ENCODE measurements around the gene SRXN1.
"Not testable (repeated sequence)": the region's sequence is repeated elsewhere in the genome, so short reads cannot be mapped to it uniquely, and the experiment has no call there.

The SRXN1 gene

DNA sequence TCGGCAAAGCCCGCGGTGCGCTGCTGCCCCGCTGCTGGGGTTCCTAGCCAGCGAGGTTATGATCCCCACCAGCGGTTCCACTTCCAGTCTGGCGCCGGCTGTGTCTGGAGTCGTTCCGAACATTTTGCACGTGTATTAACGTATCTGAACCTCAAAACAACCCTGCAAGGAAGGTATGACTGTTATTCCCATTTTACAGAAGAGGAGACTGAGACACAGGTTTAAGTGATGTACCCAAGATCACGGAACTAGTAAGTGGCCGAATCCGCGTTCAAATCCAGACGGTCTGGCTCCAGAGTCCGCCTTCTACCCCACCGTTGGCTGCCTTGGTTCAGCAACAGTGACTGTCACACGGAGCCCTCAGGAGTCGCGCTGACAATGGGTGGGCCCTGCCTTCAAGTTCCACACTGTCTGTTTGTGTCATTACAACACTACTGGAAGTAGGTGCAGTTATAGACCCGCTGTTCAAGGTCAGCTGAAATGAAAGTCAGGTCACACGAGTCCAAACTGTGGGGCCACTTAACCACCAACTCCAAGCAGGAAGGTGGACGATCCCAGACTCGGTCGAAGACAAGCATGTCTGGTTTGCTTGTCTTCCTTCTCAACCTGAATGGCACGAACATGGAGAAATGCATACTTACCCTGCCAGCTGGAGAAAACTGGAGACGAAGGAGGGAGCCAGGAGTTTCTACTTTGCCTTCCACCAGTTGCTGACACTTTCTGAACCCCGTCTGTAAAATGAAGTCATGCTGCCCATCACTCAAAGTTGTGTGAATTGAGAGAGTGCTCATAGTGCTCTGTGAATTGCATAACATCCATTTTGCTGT lies 803 bp upstream of the SRXN1 start:
- DNase-seq = no peak

DNA sequence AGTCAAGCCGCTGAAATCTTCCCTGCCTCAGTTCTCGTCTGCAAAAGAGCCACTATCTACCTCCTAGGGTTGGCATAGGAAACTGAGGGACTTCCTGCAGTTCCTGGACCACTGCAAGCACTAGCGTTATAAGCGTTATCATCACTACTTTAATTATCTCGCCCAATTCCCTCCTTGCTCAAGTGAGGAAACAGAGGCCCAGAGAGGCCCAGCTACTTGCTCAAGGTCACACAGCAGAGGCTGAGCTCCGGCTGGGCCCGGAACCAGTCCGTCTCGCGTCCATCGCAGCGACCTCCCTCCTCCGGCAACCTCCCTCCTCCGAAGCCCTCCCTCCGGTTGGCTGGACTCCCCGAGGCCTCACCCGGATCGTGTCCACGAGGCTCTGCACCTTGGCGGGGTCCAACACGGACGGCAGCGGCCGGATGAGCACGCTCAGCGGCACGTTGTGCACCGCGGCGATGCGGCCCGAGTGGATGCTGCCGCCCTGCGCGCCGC lies 338 bp downstream of the SRXN1 start:
- DNase-seq = peak; percentile 53

DNA sequence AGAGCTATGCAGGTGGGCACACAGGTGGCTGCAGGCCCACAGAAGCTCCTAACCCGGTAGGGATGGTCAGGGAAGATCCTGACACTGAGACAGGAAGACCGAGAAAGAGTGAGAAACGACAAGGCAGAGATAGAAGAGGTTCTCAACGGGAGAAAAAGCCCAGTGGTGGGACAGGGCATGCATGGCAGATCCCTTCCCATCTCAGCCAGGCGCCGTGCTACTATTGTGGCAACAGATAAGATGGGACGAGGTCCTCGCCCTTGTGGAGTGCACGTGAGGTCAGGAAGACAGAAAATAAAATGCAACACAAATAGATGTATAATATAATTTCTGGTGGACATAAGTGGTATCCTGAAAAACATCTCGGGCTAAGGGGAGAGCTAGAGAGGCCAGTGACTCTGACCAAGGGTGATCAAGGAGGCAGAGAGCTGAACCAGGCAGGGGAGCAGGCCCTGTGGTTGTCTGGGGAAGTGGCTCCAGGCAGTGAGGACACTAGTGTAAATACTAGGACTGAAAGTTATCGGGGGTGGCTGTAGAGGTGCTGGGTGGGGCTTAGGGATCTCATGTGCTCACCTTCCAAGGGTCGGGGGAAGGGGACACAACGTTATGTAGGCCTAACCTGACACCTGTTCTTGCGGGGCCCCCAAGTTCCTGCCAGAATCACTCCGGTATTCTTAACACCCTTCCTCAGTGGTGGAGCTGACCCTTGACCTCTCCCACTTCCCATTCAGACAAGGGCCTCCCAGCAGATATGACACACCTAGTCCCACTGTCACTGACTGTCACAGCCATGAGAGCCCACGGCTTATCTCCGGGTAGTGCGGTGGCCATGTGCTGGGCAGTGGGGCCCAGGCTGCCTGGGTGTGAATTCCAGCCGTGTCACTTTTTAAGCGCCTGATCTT lies 1.0 kb downstream of the SRXN1 start:
- peak; percentile 75 for DNase-seq

DNA sequence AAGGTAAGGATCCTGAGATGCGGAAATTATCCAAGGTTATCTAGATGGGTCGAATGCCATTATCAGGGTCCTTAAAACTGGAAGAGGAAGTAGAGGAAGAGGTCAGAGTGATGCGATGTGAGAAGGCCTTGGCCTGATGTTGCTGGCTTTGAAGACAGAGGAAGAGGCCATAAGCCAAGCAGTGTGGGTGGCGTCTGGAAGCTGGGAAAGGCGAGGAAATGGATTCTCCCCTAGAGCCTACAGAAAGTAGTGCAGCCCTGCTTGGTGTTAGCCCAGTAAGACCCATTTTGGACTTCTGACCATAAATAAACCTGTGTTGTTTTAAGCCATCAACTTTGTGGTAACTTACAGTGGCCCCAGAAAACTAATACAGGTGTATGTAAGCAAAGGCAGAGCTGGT lies 2.0 kb downstream of the SRXN1 start:
- no peak for DNase-seq

DNA sequence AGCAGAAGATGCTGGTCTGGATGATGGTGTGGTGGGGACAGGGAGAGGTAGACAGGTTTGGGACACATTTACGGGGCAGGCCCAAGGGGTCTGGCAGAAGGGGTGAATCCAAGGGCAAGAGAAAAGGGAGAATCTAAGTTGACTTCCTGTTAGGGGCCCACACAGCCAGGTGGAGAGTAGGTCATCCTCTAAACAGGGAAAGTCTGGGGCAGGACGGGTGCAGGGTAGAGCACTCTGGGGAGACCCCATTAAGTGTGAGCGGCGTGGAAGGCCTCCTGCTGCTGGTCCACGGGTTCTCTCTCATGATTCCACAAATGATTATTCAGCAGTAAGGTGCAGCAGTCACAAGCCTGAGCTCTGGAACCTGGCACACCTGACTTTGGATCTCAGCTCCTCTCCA lies 2.7 kb downstream of the SRXN1 start:
- DNase-seq = no peak

DNA sequence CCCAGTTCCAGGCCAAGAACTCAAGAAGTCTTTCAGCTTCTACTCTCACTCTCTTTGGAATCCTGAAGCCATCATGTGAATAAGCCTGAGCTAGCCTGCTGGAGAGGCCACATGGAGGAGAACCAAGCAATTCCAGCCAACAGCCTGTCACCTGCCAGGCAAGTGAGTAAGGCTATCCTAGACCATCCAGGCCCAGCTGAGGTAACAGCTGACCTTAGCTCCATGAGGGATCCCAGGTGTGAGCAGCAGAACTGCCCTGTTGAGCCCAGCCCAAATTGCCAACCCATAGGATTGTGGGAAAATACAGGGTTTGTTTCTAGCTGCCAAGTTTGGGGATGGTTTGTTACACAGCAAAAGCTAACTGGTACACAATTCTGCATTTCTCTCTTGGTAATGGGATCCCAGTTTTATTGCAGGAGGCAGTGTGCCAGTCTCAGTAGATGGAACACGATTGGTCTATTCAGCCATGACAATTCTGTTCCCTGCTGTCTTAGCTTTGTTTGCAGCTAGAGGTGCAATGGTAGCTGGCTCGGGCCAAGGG lies 5.5 kb downstream of the SRXN1 start:
- no peak for DNase-seq

DNA sequence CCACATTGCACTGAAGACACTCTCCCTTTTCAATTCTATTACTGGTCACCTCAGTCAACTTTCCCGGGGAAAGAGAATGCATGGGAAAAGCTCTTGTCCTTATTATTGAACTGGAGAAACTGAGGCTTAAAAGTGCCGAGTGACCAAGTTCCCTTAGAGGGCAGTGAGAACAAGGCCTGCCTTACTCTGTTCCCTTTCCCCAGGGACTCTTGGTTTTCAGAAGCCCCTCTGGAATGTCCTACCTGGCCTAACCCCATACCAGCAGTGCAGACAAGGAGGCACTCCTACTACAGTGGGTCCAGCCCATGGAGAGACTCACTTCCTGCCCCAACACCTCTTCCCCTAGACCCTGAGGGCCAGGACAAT lies 6.1 kb downstream of the SRXN1 start:
- DNase-seq = no peak

DNA sequence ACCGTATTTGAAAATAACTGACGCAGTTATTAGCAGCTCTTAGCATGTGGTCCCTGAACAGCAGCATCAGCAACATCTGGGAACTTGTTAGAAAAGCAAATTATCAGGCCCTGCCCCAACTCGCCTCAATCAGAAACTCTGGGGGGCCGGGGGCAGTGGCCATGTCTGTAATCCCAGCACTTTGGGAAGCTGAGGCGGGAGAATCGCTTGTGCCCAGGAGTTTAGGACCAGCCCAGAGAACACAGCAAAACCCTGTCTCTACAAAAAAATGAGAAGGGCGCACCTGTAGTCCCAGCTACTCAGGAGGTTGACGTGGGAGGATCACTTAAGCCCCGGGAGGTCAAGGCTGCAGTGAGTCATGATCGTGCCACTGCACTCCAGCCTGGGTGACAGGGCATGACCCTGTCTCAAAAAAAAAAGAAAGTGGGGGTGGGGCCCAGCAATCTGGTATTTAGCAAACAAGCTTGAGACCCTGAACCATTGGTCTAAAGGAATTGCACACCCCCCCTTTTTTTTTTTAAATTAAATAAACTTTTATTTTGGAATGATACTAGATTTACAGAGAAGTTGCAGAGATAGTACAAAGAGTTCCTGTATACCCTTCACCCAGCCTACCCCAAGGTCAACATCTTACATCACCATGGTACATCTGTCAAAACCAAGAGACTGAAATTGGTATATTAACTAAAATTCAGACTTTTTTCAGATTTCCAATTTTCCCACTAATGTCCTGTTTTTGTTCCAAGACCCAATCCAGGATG lies 6.7 kb downstream of the SRXN1 start:
- no peak for DNase-seq

DNA sequence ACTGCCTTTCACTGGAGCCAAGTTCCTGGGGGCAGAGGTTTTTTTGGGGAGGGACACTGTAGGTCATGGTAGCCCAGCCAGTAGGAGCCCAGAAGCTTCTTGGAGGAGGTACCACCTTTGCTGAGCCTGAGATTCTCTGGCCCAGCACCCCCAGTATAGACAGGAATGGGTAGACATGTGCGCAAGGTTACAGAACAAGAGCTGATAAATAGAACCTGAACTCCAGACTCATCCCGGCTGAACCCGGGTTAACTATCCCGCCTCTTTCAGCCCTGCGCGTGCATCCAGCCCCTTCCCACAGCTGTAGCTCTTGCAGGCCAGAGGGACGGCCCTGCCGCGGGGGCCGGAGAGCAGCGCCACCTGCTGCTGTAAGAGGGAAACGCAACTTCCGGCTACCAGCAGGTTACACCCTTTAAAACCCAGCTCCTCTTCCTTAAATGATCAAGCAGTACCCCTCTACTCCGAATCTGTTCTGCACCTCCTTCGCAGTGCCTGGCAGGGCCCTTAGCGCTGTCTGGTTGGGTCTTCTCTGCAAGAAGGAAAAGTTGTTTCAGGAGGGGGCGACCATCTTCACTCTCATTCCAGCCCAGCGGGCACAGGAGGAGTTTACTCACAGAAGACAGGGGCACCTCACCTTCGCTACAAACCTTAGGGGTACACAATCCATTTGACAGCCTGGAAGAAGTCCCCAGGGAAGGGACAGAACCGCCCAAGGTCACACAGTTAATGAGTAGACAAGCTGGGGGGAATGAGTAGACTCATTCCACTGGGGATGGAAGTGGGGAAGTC lies 7.5 kb downstream of the SRXN1 start:
- peak; percentile 88 for DNase-seq

DNA sequence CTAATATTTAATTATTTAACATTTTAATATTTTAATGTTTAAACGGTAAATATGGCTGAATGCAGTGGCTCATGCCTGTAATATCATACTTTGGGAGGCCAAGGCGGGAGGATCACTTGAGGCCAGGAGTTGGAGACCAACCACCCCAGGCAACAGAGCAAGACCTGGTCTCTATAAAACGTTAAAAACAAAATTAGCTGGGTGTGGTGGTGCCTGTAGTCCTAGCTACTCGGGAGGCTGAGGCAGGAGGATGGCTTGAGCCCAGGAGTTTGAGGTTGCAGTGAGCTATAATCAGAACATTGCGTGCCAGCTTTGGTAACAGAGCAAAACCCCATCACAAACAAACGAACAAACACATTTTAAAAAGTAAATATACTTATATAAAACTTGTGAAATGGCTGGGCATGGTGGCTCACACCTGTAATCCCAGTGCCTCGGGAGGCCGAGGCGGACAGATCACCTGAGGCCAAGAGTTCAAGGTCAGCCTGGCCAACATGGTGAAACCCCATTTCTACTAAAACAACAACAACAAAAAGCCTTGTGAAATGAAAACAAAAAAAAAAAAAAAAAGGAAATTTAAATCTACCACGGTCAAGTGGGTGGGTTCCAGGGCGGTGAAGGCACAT lies 8.2 kb downstream of the SRXN1 start:
- no peak for DNase-seq

DNA sequence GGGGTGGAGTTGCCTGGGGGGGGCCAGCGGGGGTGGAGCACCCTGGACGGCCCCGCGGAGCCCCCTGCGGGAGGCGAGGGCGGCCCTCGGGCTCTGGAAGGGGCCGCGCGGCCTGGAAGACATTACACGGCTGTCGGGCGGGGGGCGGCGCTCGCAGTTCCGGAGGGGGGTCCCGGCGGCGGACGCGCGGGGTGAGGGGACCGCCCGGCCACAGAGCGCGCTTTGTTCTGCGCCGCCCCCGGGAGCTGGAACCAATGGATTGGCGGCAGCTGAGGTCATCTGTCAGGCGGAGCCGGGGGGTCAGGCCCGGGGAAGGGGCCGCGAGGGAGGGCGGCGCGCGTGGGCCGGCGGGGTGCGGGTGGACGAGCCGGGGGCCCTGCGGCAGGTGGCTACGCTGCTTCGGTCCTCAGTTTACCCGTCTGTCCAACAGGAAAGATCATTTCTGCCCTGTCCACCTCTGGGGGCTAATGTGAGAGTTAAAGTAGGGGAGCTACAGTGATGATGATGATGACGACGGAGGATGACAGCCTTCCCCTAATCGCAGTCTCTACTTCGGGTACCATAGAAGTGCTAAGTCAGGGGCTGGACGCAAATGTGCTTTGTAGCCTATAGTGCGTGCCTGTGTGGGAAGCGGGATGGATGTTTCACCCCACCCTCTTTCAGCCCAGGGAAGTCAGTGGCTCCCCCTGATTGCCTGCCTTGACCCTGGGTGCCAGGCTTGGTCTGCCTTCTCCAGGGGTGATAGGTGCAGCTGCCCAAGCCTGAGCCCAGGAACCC lies 10.4 kb downstream of the SRXN1 start:
- peak; percentile 37 for DNase-seq

DNA sequence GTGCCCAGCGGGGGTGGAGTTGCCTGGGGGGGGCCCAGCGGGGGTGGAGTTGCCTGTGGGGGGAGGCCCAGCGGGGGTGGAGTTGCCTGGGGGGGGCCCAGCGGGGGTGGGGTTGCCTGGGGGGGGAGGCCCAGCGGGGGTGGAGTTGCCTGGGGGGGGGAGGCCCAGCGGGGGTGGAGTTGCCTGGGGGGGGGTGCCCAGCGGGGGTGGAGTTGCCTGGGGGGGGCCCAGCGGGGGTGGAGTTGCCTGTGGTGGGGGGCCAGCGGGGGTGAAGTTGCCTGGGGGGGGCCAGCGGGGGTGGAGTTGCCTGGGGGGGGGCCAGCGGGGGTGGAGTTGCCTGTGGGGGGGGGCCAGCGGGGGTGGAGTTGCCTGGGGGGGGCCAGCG lies 11.0 kb downstream of the SRXN1 start:
- DNase-seq = not testable (repeated sequence)

DNA sequence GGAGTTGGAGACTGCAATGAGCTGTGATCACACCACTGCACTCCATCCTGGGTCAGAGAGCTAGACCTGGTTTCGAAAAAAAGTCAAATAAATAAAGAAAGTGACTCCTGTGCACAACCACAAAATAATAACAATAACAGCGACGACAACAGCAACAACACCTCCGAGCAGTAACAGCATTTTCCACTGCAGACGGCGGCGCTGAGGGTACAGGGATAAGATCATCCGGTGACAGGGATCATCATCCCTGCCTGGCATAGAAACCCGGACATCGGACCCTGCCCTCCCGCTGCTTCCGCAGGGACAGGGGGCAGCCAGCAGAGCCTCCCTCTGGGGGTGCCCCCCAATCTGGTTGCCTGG lies 11.5 kb downstream of the SRXN1 start:
- no peak for DNase-seq

DNA sequence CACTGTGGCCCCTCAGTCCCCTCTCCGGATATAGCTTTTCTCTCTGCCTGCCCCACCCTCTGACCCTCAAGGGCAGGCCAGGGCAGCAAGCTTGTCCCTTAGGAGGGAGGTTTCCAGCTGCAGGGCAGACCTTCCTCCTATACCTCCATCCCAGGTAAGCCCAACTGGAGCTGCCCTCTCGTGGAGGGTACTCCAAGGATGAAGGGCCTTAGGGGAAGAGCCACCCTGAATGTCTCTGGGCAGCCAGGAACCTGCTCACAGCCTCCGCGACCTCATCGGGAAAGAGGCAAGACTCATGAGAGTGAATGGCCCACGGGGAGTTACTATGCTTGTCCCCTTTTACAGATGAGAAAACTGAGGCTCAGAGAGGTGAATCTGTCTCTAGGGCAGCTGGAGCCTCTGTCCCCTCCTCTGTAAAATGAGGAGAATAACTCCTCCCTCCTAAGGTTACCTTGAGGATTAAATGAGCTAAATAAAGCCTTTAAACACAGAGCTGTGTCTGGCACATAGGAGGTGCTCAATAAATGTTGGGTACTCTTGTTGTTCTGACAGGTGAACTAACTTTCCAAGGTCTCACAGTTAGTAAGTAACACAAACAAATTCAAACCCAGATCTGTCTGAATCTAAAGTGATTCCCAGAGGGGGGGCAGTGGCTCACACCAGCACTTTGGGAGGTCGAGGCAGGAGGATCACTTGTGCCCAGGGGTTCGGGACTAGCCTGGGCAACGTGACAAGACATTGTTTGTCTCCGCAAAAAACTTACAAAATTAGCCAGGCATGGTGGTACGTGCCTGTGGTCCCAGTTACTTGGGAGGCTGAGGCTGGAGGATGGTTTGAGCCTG lies 12.1 kb downstream of the SRXN1 start:
- DNase-seq = no peak

DNA sequence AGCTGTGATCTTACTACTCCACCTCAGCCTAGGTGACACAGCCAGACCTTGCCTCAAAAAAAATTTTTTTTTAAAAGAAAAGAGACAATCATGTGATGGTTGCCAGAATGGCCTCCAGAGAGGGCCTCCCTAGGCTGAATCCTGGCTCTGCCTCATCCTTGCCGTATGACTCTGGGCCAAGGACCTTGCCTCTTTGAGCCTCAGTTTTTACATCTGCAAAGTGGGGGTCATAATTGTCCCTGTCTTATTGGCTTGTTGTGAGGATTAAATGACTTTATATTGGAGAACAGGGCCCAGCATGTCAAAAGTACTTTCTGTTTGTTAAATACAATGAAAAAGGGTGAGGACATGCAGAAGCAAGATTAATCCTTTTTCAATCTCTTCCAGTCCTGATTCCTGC lies 14.4 kb downstream of the SRXN1 start:
- no peak for DNase-seq

DNA sequence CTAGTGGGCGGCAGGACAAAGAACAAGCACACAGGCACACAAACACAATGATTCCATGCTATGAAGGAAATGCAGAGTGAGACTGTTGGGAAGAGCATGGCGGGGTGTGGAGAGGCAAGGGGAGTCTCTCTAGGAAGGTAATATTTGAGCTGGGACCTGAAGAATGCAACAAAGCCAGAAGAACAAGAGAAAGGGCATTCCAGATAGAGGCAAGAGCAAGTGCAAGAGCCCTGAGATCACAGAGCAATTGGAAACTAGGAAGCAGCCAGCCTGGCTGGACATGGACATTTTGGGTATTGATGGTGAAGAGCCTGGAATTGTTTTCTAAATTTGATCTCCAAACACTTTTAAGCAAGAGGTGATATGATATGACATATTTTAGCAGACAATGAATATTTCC lies 15.4 kb downstream of the SRXN1 start:
- no peak for DNase-seq

DNA sequence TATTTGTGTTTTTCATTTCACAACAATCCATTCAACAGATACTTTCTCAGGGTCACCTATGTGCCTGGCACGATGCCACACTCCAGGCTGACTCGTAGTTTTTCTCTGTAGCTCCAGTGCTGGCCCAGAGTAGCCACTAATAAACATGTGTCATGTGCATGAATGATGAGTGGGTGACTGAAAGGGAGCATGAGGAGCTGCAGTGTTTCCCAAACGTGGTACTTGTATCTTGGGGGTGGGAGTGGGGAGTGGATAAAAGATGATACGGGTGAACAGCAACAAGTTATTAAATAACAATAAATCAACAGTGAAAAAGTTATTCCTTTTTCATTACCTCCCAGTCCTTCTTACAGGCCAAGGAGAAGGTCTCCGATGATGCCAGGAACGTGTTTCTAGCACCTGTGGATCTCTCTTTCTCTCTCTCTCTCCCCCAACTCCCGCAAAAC lies 17.1 kb downstream of the SRXN1 start:
- no peak for DNase-seq

DNA sequence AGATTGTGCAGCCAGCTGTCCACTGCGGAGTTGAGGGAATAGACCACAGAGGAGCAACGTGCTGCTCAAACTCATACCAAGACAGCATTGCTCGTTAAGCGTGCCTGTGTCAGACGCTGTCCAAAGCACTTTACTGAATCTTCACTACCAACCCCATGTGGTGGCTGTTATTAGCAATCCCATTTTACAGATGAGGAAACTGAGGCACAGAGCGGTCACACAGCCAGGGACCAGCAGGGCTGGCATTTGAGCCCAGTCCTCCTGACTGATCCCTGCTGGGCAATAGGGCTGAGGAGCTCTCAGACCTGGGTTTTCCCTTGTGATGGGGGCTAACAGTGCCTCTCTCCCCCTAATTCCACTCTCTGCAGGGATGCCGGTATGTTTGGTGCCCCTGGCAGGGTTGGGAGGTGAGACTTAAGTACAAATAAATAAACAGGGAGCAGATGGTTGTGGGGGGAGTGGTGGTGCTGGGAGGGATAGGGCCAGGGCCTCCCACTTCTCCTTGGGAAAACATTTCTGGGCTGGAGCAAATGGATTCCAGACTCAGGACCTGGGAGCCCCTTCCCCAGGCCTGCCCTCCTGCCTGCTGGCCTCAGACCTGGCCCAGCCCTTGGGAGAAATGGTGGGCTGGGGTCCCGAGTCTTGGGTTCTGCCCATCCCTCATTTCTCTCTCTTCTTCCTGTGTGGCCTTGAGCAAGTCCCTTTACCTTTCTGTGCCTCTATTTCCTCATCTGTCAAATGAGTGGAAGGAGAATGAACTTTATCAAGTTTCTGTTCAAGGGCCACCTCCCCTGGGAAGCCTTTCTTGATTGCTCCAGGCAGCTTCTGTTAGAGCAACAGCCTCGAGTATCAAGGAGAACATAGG lies 17.7 kb downstream of the SRXN1 start:
- DNase-seq = no peak
